Activated CD4-positive, alpha-beta T cell treated with anti-CD3 and anti-CD28 coated beads, Interleukin-2, Interleukin-4, amounts not matched to agents 100 ng/mL and 50 ng/mL, durations not matched to agents 16 hours and 8 hours (primary cell): ENCODE measurements around the gene BRSK2.

ENCODE experiments used
- DNase-seq: peaks from one replicate; pipeline ENCODE4 v3.0.0-alpha.2; 2020; ENCODE audit warnings: low spot score

The BRSK2 gene

DNA sequence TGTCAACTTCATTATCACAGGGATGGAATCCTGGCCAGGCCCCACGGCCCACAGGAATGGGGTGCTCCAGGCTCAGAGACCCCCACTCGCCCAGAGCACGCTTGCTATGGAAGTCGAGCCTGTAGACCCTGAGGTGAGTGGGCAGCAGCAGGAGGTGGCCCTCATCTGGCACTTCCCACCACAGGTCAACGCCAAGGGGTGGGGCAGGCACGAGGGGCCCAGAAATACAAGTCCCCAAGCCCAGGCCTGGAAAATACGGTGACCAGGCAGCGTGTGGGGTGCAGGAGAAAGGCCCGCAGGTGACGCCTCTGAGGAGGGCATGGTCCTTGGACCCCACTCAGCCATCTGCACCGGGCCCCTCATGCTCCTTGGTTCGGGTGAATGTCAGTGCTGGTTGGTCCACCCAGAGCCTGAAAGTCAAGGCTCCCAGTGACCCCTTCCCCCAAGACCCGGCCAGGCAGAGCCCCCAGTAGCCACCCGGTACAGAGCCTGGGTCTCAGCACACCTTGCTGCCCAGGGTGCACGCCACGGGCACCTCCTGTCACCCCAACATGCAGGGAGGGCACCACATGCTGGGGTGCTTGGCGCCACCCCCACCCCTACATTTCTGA, 94.4 kb downstream of the BRSK2 start:
- DNase-seq: no peak

DNA sequence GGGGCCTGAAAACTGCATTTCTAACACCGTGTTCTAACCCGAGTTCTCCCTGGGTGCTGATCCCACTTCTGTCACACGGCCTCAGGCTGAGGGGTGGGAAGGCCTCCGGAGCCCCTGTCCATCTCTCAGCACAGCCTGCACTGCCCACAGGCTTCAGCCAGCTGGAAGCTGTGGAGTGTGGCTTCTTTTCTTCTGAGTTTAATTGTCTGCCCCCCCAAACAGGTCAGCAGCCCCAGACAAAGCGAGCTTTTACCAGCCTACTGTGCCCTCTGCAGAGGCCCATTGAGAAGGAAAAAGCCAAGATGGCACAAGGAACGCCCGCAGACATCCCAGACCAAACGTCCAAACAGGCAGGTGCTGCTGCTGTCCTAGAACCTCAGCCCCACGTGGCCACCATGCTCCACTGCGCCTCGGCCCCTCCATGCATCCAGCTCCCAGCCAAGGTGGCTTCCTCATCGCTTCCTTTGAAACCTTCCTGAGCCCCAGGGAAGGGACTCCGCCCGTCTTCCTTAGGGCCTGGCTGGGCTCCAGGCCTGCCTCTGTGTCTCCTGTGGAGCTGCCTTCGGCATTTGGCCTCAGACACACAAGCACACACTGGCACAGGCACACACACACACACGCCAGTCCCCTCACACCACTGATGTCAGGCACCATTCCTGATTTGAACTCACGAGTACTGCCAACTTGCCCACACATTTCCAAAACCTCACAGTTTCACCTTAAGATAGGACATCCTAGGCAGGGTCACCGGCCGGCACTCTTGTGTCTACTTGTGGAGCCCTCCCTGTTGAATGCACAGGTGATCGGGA, 95.2 kb downstream of the BRSK2 start:
- DNase-seq: no peak

DNA sequence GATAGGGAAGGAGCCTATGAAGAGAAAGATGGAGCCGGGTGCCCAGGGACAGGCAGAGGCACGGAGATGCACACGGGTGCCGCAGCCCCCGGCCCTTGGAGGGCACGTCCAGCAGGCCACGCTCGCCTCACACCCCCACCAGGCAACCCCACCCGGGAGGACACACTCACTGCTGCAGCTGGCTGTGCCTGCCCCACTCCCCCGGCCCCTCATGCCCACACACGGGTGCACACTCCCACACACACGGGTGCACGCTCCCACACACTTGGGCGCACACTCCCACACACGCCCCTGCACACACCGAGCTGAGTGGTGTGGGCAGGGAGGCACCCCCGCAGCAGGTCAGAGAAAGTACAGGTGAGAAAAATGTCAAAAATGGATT, 95.8 kb downstream of the BRSK2 start:
- DNase-seq: no peak

DNA sequence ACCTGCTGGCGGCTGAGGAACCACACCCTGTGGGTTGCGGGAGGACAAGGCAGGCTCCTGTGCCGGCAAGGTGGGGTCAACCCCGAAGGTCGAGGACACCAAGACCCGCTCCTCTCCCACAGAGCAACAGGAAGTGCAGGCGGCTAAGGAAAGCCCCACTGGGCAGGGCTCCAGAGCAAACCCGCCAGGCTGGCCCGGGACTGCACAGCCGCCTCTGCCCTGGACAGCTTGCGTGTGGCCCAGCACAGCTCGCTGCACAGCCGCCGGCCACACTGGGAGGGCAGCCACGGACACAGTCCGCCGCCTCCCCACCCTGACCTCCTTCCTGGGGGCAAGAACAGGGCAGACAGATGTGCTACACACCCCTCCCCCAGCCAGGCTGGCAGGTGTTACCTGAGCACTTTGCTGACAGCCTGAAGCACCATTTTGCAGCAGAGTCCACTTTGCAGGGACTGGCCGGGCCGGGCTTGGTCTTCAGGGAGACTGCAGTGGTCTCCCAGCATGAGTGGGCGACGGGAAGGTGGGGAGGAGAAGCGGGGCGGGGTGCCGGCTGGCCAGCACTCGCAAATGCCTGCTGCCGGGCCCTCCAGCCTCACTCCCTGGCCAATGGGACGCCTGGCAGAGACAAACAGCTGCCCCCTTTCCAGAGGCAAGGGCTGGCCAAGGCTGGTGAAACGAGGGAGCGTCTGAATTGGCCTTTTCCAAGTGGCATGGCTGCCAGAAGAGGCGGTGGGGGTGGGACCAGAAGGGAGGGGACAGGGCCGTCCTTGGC, 96.5 kb downstream of the BRSK2 start, which contains the start of gene MOB2:
MOB2 (minus strand) TSS at position 726 of the 772 bp plus-strand sequence; CDS start at position 503, 223 bp downstream.
- no peak for DNase-seq

DNA sequence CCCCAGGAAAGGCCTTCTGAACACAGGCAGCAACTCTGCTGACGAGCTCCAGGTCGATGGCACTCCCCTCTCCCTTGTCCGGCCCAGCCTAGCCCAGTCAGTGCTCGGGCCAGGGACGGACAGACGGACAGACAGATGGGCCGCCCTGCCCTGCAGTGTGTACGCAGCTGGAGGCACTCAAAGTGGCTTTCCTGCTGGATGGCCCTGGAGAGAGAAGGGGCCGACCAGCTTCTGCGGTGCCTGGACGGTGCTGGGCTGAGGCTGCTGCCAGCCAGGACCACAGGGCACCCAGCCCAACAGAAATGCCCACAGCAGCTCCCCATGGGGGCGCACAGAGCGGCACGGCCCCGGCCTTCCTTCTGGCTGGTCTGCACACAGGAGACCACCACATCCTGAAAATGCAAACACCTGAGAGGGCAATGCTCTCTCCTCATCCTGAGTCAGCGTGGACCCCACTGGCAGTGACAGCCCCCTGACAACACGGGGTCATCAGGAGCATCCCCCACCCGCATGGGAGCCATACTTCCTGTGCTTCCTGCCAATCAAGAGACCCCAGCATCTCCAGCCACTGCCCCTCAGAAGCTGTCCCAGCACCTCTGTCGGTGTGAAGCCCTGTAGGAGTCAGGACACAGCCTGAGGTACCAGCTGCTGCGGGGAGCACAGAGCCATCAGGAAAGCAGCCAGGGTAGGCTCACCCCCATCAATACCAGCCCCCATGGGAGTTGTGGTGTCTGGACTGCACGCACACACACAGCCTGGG, 97.5 kb downstream of the BRSK2 start:
- DNase-seq: no peak

DNA sequence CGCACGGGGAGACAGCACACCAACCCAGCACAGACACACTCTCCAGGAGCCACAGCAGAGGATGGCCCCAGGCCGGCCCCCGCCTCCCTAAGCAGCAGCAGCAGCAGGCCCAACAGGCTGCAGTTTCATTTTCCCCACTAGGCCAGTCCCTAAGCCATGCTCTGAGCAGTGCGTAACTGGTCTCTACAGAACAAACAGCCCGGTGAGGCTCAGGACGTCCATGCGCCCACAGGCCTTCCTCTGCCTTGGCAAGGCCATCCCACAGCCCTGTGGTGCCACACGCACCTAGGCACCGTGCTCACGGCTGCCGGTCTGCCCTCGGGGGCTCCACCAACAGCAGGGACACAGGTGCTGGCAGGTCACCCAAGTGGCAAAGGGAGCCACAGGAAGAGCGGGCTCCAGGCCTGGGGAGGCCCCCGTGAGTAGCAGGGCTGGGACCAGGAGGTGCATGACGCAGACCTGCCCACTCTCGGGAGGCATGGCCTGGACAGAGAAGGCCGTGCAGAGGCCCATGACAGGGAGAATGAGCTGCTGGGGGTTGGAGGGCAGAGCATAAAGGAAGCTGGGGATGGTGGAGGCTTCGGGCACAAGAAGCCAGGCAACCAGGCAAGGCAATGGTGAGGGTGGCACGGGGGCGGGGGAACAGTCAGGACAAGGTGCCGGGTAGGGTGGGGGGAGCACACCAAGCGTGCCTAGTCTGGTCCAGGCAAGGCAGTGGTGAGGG, 98.3 kb downstream of the BRSK2 start:
- DNase-seq: no peak

DNA sequence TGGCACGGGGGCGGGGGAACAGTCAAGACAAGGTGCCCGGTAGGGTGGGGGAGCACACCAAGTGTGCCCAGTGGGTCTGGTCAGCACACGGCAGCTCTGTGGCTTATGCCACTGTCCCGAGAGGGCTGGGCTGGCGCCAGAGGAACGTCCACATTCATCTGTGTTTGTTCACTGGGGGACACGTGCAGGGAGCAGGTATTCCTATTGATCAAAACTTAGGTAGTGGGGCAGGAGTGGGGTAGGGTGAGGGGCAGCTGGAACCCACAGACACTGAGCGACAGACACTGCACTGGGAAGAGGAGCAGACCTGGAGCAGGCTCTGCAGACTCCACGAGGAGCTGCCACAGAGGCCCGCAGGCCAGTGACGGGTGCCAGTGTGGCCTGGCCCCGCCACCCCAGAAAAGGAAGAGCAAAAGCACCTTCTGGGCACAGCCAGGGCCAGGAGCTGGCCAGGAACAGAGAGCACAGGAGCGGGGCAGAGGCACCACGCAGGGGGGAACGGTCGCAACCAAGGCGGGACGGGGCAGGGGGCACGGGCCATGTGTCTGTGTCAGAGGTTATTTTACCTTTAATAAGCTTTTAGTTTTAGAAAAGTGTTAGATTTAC, 98.9 kb downstream of the BRSK2 start:
- DNase-seq: no peak

DNA sequence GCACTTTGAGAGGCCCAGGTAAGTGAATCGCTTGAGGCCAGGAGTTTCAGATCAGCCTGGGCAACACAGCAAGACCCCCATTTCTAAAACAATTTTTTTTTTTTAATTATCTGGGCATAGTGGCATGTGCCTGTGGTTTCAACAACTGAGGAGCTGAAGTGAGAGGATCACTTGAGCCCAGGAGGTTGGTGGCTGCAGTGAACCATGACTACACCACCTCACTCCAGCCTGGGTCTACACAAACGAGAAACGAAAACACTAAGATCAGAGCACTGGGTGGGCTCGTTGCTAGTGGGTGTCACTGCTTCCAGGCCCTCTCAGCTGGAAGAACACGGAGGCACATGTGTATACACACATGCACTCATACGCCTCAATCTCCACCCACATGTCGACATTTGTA, 100.9 kb downstream of the BRSK2 start:
- DNase-seq: no peak

DNA sequence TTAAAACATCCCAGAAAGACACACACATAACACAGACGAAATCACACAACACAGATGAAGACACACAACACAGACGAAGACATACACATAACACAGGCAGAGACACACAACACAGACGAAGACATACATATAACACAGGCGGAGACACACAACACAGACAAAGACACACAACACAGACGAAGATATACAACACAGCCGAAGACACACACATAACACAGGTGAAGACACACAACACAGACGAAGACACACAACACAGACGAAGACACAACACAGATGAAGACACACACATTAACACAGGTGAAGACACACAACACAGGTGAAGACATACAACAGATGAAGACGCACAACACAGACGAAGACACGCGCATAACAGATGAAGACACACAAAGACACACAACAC, 101.6 kb downstream of the BRSK2 start:
- DNase-seq: no peak

DNA sequence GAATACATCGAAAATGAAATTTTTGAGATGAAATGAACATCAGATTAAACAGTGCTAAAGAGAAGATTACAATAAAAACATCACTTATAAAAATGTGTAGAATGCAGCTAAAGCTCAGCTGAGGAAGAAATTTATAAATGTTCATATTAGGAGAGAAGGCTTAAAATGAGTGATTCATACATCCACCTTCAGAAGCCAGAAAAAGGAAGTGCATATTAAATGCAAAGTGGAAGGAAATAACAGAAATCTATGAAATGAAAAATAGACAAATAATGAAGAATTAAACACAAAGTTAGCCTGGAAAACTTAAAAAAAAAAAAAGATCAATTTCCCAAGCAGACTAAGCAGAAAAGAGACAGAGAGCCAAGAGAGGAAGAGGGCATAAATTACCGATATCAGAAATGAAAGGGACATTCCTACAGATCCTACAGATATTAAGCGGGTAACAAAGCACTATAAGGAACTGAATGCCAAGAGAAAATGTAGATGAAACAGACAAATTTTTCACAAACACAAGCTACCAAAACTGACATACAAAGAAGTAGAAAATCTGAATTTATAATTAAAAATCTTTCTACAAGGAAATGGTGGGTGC, 104.0 kb downstream of the BRSK2 start:
- no peak for DNase-seq

DNA sequence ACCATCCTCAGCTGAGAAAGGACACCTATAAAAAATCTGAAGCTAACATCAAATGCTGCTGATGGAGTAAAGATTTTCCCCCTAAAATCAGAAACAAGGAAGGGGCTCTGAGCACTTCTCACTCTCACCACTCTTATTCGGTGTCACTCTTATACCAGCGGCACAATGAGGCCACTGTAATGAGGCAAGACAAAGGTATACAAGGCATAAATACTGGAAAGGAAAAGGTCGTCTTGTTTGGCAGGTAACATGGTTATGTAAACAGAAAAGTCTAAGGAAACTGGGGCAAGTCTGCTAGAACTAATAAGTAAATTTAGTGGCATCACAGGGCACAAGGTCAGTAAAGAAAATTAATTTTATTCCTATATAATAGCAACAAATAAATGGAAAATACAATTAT, 104.9 kb downstream of the BRSK2 start:
- no peak for DNase-seq

DNA sequence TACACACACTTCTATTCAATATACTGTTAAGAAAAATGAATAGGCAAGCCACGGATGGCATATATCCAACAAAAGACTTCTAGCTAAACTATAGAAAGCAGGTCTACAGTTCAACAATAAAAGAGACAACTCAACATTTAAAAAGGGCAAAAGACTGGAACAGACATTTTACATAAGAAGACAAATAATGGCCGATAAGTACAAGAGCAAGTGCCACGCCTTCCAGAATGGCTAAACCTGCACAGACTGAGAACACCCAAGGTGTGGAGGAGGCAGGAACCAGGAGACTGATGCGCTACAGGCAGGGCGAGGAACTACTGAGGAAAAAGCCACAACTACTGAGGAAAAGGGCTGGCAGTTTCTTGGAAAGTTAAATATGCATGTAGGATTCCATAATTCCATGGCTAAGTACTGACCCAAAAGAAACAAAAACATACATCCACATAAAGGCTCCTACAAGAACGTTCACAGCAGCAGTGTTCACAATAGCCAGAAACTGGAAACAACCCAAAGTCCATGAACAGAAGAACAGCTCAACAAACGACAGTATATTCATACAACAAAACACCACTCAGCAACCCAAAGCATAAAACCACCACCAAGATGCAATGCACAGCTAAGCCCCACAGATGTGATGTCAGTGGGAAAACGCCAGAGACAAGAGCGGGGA, 106.5 kb downstream of the BRSK2 start:
- no peak for DNase-seq

DNA sequence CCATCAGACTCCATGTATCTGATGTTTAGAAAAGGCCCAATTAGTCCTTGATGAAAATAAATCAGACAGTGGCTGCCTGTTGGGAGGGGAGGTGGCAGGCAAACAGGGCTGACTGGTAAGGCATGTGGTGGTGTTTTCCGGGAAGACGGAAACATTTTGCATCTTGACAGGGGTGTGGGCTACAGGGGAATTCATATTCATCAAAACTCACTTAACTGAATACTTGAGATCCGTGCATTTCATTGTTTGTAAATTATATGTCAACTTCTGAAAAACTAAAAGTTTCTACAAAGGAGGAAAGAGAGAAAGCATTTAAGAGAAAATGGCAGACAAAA, 107.0 kb downstream of the BRSK2 start:
- DNase-seq: no peak

DNA sequence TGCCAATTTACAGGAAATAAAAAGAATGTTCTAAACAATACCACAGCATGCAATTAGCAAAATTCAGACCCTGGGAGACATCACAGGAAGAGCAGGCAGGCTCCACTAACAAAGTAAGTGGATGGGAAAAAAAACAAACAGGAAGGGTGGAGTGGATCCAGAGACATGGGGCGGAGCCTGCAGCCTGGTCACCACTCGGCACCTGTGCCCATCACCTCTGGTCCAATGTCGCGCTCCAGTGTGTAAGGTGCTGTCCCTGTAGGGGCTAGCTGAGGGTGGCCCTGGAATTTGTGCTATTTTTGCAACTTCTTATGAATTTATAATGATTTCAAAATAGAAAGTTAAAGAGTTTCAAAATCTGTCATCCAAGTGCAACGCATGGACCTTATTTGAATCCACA, 107.9 kb downstream of the BRSK2 start:
- DNase-seq: no peak

DNA sequence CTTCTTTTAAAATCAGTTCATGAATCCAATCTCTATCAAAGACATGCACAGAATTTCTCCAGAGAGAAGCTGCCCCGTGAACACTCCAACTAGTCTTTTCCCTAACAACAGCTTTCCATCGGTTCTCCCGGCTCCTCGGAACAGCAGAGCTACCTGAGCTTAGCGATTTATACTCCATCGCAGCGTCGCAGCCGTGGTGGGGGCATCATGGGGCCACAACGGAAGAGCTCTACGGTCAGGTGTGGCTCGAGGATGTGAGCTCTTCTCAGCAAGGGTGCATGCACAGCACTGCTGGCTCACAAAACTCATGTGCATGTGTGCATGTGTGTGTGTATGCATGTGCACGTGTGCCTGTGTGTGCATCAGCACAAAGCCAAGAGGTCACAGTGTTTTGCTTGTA, 108.5 kb downstream of the BRSK2 start:
- no peak for DNase-seq

DNA sequence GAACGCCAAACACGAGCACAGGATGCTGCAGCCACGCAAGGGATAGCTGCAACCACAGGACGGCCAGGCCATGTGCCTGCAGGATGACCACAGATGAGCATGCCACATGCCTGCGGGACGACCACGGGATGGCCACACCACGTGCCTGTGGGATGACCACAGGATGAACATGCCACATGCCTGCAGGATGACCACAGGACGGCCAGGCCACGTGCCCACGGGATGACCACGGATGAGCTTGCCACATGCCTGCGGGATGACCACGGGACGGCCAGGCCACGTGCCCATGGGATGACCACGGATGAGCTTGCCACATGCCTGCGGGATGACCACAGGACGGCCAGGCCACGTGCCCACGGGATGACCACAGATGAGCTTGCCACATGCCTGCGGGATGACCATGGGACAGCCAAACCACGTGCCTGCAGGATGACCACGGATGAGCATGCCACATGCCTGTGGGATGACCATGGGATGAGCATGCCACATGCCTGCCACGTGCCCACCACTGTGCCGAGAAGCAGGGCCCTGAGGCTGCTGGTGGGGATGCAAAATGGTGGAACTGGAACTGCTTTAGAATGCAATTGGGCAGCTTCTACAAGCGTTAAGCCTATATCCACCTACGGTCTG, 109.6 kb downstream of the BRSK2 start:
- no peak for DNase-seq

DNA sequence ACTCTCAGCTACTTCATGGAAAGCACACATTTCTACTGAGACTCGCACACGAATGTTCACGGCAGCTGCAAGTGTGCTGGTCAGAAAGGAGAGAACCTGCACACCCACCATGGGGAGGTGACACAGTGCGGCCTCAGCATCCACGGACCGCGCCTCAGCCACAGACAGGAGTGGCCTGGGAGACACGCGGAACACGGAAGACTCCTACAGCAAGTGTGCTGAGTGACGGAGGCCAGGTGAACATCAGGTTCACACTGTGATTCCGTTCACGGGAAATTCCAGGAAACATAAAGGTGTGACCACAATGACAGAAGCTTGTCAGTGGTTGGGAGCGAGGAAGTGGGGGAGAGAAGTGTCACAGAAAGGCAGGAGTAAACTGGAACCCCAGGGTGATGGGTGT, 110.2 kb downstream of the BRSK2 start:
- DNase-seq: no peak

DNA sequence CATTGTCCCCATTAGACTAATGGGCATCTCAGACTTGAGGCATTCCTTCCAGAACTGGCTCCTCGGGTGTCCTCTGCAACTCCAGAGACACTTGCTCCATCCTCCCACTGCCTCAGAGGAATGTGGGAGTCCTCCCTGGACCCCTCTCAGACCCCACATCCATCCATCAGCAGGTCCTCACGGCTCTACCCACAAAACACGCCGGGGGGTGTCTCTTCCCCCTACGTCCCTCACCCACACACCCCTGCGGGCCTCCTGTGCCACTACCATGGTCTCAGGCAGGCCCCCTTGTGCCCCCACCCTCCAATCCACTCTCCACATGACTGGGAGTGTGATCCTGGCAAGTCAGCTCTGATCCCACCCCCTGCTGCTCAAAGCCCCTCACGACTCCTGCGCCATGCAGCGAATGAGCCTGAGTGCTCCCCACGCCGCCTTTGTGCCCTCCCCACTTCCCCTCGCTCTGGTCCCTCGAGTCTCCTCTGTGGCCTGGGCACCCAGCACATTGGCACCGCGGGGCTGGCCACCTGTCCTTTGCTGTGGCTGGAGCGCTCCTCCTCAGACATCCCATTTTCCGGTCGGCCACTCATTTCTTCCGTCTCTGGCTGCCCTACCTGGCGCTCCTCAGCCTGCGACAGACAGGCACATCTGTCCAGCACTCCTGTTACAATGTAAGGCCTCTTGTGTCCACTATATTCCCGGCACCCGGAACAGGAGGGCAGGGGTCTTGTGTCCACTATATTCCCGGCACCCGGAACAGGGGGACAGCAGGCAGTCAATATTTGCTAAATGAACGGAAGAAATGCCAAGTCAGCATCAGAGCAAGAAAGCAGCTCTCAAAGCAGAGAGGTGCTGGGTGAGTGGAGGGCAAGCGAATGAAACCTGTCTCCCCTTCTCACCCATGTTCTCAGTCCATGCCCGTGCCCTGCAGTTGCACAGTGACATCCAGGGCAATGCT, 111.0 kb downstream of the BRSK2 start:
- no peak for DNase-seq
